Endothelial cell of umbilical vein (primary cell): ENCODE data around the gene AP5Z1.

ENCODE experiments used
- CTCF ChIP-seq, 2 donors: IDR thresholded peaks; 1 replicate in 1 of 2; 2 replicates in 1 of 2; pipeline ENCODE4 v1.5.1; 2011; ENCODE audit warnings: low read length in 2 of 2, mild to moderate bottlenecking in 2 of 2, moderate library complexity in 2 of 2, control low read depth in 1 of 2, inconsistent platforms in 1 of 2, low read depth in 1 of 2; ENCODE audit not compliant: insufficient read depth in 1 of 2; ENCODE audit errors: extremely low read depth in 1 of 2
- EZH2 ChIP-seq: IDR thresholded peaks from 2 replicates; pipeline ENCODE4 v1.6.1; 2012; ENCODE audit warnings: borderline replicate concordance, low read depth, mild to moderate bottlenecking, moderate library complexity, low read length, inconsistent platforms; ENCODE audit not compliant: severe bottlenecking
- FOS ChIP-seq: IDR thresholded peaks from 2 replicates; pipeline ENCODE4 v1.6.1; 2011; ENCODE audit warnings: mild to moderate bottlenecking, low read length, moderate library complexity, borderline replicate concordance; ENCODE audit not compliant: insufficient read depth
- JUN ChIP-seq: IDR thresholded peaks from 2 replicates; pipeline ENCODE4 v1.6.1; 2011; ENCODE audit warnings: borderline replicate concordance, low read depth; ENCODE audit not compliant: insufficient read length, insufficient read depth
- POLR2AphosphoS5 ChIP-seq: IDR thresholded peaks from 2 replicates; pipeline ENCODE4 v1.6.1; 2012; ENCODE audit warnings: low read depth, mild to moderate bottlenecking, control low read depth, low read length, moderate library complexity; ENCODE audit not compliant: insufficient read depth
- TF ChIP-seq, protein P1 (sequence below): IDR thresholded peaks from 2 replicates; pipeline ENCODE4 v1.6.1; 2011; ENCODE audit not compliant: insufficient read depth, insufficient read length

DNA sequence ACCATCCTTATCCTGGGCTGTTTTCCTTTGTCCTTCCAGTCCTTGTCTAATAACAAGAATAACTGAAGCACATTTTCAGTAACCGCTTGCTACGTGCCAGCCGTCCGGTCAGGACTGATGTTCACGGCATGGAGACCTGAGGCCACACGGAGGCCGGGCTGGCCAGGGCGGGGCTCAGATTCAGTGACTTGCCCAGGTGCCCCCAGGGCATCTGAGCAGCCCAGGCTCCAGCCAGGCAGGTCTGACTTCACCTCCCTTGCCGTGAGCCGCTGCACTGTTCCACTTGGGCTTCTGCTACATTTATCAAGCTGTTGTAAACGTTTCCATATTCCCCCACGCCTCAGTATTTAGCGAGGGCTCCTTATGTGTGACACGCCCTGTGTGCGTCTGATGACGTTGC, 43.6 kb upstream of the AP5Z1 start:
- TF ChIP-seq POLR2AphosphoS5 (no peak), CTCF (IDR thresholded peaks at IDR 0.05; ENCODE audit: extremely low read depth in 1 of 2, insufficient read depth in 1 of 2, low read depth in 1 of 2, low read length in 2 of 2) (no peak), FOS (no peak), EZH2 (no peak), JUN (no peak)
- TF ChIP-seq, protein P1, sequence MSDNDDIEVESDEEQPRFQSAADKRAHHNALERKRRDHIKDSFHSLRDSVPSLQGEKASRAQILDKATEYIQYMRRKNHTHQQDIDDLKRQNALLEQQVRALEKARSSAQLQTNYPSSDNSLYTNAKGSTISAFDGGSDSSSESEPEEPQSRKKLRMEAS = no peak
